Measurements from ENCODE around the gene ANKDD1A.
A peak's percentile ranks its signal among the peaks of the same experiment; 100 is the strongest.

The ANKDD1A gene

DNA sequence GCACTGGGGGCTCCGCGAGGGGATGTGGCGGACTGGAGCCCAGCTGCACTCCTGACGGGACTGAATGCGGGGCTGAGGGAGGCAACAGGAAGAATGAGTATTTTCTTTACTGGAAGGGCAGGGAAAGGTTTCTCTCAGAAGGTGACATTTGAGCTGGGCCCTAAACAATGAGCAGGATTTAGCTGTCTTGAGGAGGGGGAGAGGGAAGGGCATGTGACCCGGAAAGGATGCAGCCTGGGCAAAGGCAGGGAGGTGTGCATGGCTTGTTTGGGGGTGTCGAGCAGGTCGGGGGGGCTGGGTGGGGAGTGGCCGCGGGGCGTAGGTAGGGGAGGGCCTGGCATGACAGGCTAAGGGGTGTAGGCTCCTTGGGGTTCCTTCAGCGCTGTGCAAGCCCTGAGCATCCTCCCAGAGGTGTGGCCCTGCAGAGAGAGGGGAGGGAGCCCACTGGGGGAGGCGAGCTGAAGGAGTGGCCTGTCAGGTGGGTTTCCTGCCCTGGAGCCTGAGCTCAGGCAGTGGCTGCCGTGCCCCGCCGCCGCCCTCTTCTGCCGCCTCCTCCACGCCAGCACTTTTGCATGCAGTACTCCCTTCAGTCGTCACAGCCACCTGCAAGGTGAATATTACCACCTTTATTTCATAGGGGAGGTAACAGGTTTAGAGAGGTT, 17.2 kb upstream of the ANKDD1A start:
- no peak for DNase-seq (ENCODE audit: extremely low spot score, insufficient read length, low read depth)
- peak; percentile 90 for FAIRE-seq

DNA sequence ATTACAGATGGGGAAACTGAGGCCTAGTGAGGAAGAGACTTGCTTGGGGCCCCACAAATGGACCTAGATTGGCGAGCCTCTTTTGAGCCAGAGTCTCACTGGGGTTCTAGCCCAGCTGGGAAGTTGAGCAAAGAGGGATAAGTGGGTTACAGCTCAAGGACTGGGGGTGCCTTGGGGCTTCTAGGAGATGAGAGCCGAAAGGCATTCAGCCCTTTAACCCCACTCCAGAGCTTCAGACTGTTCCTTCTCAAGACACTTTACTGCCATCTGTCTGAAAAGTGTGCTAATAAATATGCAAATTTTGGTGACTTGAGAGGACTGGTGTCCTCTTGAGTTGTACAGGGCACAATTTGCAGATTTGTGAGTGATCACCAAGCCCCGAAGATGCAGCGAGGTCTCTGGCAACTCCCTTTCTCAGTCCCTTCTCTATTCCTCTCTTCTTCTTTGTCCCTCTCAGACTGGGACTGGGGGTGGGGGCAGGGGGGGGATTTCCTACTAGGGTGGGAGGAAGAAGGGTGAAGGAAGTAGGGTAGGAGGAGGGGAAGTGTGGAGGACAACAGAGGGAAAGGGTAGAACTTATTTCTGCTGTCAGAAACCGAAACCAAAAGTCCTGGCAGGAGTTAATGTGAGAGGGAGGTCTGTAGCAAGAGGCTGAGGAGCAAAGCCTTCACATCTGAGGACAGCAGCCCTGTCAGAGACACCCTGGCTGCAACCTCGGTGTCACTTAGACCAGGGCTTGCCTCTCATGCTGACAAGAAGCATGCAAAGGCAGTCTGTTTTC, 16.2 kb upstream of the ANKDD1A start:
- peak; percentile 89 for FAIRE-seq

DNA sequence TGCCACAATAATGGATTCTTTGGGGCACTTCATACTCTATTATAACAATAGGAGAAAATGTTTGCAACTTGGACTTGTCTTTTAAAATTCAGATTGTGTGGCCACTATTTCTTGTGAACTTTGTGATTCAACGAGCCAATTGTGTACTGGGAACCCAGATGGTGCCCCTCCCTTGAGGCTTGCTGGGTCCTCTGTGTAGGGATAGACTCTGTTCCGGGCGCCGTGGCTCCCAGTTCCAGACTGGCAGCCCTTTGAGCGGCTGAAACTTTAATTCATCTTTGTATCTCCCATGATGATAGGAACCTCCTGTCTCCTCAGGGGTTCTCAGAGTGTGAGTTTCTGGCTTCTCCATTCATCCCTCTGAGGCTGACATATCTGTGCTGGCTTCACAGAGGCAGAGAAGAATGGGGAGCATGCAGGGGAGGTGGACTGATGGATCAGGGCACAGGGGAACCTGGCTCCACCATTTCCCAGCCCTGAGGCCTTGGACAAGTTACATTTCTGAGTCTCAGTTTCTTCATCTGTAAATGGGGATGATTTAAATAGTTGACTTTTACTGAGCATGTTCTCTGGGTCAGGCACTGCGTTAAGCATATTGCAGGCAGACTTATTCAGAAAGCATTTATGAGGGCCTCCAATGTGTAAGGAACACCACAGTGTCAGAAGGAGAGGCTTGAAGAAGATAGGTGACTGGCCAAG, 15.2 kb upstream of the ANKDD1A start:
- no peak for DNase-seq (ENCODE audit: extremely low spot score, insufficient read length, low read depth)
- no peak for FAIRE-seq

More for the DNA sequence above, 16.2 kb upstream of the ANKDD1A start:
- DNase-seq (ENCODE audit: extremely low spot score, insufficient read length, low read depth): no peak

DNA sequence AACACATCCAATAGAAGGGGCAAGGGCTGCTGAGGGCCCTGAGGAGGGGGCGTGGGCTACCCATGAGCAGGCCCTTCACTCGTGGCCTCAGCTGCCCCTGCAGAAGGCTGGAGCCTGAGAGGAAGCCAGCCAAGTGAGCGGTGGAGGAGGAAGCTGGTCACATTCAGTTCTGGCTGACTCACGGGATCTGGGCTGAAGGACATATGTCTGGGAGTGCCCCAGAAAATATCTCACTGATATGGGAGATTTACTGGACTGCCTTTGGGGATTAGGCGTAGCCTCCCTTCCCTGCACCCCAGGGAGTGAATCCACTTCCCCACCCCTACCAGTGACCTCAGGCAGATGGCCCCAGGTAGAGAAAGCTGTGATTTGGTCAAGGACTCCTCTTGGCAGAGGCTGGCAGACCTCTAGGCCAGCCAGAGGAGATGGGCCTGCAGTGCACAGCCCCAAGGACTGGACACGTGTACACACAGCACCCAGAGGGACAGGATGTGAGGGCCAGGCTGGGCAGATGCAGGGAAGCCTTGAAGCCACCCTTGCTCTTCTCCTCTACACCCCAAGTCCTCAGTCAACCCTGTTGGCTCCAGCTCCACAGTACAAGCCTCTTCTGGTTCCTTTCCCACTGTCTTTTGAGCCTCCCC, 14.2 kb upstream of the ANKDD1A start:
- DNase-seq (ENCODE audit: extremely low spot score, insufficient read length, low read depth) (no peak), FAIRE-seq (no peak)

DNA sequence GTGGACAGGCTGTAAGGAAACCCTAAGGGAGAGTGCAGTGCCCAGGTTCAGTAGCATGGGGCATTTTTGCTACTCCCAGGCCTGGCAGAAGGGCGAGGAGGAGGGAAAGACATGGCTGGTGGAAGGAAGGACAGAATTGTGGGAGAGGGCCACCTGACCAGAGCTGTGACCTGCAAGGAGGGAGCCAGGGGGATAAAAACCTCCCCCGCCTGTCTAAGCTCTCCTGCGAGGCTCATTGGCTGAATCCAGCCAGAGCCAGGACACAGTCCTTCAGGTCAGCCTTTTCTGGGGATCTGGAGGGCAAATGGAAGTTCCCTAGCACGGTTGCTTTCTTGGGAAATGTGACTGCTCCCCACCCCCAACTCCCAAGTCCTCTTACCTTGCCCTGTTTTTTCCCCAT, 13.3 kb upstream of the ANKDD1A start:
- FAIRE-seq (no peak), DNase-seq (ENCODE audit: extremely low spot score, insufficient read length, low read depth) (no peak)

DNA sequence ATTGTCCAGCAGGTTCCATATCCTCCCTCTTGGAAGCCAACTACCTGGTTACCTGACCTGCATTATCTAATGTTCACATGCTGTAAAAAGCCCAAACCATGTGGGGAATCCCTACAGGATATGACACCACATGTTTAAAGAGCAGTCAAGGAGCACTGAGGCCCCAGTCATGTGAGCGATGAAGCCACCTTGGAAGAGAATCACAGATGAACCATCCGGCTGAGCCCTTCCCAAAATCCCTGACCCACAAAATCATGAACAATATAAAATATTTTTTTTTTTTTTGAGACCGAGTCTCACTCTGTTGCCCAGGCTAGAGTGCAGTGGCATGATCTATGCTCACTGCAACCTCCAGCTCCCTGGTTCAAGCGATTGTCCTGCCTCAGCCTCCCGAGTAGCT, 10.6 kb upstream of the ANKDD1A start:
- no peak for FAIRE-seq
- no peak for DNase-seq (ENCODE audit: extremely low spot score, insufficient read length, low read depth)

DNA sequence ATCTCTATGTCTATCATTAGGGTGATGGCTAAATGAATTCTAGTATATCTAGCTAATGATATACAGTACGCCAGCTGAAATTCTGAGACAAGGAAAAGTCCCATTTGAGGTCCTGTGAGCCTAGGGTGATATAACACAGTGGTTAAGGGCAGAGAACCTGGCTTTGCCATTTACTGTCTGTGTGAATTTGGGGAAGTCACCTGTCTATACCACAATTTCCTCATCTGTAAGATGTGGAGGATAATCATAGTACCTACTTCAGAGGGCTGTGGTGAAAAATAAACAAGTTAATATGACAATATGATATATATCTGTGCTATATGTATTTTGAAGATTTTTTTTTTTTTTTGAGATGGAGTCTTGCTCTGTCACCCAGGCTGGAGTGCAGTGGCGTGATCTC, 9.8 kb upstream of the ANKDD1A start:
- FAIRE-seq: no peak
- DNase-seq (ENCODE audit: extremely low spot score, insufficient read length, low read depth): no peak

DNA sequence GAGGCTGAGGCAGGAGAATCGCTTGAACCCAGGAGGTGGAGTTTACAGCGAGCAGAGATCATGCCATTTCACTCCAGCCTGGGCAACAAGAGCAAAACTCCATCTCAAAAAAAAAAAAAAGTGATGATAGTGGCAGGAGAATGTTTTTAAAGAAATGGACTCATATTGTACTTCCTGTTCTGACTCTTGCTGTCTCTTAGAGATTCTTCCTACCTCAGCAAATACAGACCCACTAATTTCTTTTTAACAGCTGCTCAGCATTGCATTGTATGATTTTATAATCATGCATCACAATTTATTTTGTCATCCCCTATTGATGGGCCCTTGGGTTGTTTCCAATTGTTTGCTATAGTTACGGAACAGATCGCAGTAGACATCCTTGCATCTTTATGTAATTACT, 8.8 kb upstream of the ANKDD1A start:
- no peak for FAIRE-seq
- no peak for DNase-seq (ENCODE audit: extremely low spot score, insufficient read length, low read depth)

DNA sequence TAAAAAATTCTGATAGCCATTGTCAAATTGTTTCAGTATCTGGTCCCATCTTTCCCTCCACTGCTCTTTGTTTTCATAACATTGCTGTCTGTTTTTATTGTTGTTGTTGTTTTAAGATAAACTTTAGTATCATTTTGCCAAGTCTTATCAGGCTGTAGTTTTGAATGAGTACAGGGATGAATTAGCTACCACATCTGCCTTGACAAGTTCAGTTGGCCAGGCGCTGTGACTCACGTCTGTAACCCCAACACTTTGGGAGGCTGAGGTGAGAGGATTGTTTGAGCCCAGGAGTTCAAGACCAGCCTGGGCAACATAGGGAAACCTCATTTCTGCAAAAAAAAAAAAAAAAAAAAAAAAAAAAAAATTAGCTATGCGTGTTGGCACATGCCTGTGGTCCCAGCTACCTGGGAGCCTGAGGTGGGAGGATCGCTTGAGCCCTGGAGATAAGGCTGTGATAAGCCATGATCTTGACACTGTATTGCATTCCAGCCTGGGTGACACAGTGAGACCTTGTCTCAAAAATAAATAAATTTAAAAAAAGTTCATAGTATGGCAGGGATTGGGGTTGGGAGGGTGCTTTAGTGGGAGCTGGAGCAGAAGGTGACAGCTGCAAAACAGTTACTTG, 8.3 kb upstream of the ANKDD1A start:
- DNase-seq (ENCODE audit: extremely low spot score, insufficient read length, low read depth) (no peak), FAIRE-seq (no peak)

DNA sequence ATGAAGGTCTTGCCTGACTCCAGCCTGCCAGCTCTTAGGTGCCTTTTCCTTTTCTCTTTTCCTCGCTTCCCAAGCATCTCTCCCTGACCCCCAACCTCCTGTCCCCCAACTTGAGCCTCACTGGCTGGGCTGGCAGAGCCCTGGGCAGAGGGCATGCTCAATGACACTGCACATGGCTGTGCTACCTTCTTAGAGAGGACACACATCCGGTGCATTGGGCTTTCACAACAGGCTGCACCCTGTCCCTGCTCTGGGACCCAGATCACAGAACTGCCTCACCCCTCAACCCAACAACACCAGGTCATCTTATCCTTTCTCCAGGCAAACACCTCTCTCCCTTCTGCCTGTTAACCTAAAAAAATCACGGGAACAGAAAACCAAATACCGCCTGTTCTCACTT, 7.5 kb upstream of the ANKDD1A start:
- DNase-seq (ENCODE audit: extremely low spot score, insufficient read length, low read depth): no peak
- FAIRE-seq: no peak

DNA sequence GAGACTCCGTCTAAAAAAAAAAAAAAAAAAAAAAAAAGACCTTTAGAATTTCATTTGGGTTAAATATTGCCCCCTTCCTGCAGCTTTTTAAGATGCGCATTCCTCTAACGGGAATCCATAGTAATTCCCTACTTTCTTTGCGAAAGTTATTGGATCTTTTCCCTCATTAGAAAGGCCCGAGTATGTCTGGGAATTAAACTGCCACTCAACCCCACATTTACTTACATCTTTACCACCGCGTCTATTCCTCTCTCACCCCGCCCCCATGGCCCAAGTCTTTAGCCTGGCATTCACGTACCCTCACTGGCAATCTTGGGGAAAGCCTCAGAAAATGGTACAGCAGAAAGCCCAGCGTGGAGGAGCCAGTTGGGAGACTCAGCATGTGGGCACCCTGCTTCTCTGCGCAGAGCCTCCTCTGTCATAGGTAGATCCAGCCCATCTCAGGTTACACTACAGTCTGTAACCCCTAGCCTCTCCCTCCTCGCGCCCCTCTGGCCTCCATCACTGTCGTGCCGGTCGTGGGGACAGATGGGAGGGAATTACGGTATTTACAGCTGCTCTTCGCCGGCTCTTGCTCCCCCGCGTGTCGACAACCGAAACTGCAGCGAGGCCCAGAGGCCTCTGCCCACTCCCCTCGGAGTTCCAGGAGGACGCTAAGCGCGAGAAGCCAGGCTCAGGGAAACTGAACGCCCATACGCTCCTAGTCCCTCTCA, 6.4 kb upstream of the ANKDD1A start:
- DNase-seq (ENCODE audit: extremely low spot score, insufficient read length, low read depth) (peak; percentile 82), FAIRE-seq (peak; percentile 88)

DNA sequence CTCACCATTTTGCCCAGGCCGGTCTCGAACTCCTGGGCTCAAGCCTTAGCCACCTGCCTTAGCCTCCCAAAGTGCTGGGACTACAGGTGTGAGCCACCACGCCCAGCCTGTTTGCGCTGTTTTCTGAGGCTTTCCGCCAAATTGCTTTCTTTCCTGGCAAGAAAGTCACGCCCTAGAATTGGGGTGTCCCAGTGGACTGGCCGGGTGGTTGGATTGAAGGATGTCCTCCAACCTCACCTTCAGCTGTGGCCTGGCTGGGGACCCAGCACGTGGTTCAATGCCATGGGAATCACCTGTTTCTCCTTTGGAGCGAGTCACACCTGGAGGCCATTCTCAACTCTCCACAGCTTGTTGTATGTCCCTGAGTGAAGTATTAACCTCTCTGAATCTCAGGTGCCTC, 5.8 kb upstream of the ANKDD1A start:
- no peak for DNase-seq (ENCODE audit: extremely low spot score, insufficient read length, low read depth)
- no peak for FAIRE-seq

DNA sequence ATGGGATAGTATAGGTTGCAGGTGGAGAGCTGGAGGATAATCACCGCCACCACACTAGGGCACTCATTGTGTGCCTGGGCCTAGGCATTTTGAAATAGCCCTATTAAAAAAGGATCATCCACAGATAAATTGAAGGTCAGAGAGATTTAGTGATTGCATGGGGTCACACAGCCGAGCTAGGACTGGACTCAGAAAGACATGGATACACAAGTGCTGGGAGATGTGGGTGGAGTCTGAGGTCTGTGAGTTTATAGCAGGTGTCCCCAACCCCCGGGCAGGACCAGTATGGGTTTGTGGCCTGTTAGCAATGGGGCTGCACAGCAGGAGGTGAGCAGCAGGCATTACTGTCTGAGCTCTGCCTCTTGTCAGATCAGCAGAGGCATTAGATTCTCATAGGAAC, 5.3 kb upstream of the ANKDD1A start:
- FAIRE-seq (no peak), DNase-seq (ENCODE audit: extremely low spot score, insufficient read length, low read depth) (no peak)

DNA sequence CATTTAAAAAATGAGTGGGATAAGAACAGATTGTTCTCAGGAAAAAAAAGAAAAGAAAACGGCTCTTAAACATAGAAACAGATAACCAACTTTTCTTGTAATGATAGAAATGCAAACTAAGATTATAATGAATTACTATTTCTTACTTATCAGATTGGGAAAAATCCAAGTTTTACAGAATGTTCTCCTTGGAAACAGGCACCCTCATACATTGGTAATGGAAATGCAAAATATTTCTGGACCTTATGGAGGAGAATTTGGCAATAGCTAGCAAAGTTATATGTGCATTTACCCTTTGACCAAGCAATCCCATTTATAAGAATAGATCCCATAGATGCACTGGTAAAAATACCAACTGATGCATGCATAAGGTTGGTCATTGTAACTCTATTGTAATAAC, 3.7 kb upstream of the ANKDD1A start:
- no peak for FAIRE-seq
- DNase-seq (ENCODE audit: extremely low spot score, insufficient read length, low read depth): no peak

DNA sequence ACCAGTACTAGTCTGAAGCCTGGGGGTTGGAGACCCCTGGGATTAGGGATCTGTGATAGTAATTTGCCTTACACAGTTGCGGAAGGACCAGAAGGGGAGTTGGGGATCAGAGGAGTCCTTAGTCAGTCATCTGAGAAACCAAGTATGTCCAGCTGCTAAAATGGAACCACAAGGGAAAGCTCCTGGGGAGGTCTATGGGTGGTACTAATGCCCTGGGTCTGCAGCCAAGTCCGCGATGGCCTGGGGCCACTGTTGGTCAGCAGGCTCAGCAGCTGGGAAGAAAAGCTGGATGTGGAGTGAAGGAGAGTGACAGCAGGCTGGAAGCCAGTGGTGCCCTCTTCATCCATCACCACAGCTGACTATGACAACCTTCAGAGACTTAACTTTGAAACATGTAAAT, 2.2 kb upstream of the ANKDD1A start:
- FAIRE-seq (no peak), DNase-seq (ENCODE audit: extremely low spot score, insufficient read length, low read depth) (no peak)

DNA sequence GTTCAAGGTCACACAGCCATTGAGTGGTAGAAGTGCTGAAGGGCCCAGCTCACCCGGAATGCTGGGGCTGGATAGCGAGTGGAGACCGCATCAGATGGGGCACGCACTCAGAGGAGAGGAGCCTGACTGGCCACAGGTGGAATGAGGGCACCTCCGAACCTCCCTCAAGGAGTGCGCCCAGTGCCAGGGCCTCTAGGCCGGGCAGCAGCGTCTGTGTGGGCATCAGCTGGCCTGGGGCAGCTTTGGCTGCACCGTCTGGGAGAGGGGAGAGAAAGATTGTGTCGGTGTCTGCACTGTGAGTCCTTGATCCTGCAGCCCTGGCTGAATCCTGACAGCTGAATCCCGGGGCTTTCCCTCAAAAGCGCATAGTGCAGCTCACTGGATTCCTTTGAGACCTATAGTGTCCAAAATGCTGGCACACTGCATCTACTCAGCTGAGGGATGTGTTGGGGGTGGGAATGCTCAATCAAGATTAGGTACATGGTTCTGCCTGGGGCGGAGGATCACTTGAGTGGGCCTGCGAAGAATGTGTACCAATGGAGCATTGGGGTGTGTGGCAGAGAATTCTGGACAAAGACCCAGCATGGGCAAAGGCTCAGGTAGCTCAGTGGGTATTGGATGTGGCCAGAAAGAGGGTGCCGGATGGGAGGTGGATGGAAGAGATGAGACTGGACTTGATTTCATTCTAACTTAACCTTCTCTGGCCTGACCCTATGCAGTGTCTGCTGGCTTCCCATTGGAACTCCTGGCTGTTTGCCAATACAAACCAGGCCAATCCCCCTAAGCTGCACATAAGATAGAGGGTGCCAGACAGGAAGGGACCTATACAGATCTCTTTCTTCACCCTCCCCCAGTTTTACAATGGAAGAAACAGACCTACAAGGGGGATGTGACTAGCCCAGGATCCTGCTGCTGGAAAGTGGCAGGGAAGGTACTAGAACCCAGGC, 950 bp downstream of the ANKDD1A start:
- DNase-seq (ENCODE audit: extremely low spot score, insufficient read length, low read depth) (no peak), FAIRE-seq (no peak)

DNA sequence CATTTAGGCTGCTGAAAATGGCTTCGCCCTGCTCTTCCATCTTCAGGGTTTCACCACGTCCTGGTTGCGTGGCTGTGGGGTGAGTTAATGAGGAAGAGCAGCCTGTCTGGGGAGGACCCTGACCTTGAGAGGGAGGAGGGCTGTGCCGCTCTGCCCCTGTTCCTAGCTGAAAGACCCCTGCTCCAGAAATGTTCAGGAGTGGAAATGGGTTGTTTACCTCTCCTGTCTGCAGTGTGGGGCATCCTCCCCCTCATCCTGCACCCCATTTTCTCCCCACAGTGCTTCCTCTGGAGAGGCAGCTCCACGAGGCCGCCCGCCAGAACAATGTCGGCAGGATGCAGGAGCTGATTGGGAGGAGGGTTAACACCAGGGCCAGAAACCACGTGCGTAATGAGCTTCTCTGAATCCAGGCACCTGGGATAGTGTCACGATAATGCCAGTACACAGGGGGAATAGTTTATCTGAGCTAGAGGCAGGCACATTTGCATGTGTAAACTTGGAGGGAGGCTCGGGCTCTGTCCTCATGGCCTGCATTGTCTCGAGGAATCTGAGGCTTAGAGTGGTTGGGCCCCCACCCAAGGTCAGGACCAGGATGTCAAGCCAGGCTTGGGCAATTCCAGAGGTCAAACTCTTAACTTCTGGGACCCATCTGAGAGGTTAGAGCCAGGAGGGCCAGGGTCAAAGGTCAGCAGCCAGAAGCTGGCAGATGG, 4.0 kb downstream of the ANKDD1A start:
- DNase-seq (ENCODE audit: extremely low spot score, insufficient read length, low read depth) (no peak), FAIRE-seq (no peak)

DNA sequence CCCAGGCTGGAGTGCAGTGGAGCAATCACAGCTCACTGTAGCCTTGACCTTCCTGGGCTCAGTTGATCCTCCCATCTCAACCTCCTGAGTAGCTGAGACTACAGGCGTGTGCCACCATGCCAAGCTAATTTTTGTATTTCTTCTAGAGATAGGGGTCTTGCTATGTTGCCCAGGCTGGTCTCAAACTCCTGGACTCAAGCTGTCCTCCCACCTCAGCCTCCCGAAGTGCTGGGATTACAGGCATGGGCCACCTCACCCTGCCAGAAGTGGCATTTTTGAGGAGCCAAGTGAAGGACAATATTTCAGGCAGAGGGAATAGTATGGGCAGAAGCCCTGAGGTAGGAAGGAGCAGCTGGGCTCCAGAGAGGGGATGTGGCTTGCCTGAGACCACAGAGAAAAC, 4.7 kb downstream of the ANKDD1A start:
- FAIRE-seq (no peak), DNase-seq (ENCODE audit: extremely low spot score, insufficient read length, low read depth) (no peak)
